NCI-H1048 (cell line): ENCODE results near the gene CHAC1.
A peak's percentile ranks its signal among the peaks of the same experiment; 100 is the strongest.
"Not testable (repeated sequence)": the region's sequence is repeated elsewhere in the genome, so short reads cannot be mapped to it uniquely, and the experiment has no call there.

Source experiments
- DNase-seq: peaks from one replicate; lab custom pipeline; 2025; lab: John Stamatoyannopoulos, UW

Gene CHAC1

GRCh38 chr15:40937762-40938535 is 15.3 kb upstream of the CHAC1 start:
- DNase-seq = no peak

DNA sequence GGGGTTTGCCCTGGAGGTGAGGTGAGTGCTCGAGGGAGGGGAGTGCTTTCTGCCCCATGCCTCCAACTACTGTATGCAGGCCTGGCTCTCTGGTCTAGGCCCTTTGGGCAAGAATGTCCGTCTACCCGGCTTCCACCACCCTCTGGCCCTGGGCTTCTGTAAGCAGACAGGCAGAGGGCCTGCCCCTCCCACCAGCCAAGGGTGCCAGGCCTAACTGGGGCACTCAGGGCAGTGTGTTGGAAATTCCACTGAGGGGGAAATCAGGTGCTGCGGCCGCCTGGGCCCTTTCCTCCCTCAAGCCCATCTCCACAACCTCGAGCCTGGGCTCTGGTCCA is 14.8 kb upstream of the CHAC1 start:
- DNase-seq = no peak

- no peak for DNase-seq
These were observed 12.9 kb upstream of the CHAC1 start for GRCh38 chr15:40940296-40940801.

- no peak for DNase-seq
These were observed 12.2 kb upstream of the CHAC1 start for GRCh38 chr15:40941068-40941527.

DNA sequence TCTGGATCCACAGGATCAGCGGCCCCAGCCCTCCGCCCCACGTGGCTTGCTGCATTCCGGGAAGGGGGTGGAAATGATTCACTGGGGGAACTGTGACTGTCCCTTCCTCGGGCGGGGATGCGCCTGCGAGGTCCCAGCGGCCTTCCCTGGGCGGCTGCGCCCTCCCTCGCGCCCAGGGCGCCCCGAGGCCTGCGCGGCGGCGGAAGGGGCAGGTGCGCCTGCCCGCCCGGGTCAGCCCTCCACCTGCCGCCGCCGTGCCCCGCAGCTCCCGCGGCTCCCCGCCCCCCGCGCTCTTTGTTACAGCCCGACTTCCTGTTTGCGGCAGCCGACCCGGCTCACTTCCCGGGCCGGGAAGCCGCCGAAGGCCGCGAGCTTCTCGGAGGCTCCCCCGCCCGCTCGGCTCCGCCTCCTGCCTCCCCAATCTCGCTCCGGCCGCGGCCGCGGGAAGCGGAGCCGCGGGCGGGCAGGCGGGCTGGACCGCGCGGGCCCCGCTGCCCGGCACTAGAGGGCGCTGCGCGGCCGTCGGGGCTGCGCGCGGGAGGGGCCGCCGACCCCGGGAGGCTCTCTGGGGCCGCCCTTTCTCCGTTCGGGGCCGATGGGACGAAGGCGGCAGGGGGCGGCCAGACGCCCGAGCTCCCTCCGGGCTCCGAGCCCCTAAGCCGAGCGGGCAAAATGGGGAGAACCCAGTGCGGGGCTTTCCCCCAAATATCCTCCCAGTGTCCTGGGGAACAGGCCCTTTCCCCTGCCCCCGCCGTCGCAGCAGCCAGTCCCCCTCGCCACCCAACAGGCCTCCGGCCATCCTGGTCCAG is 11.5 kb upstream of the CHAC1 start:
- peak; percentile 44 for DNase-seq

GRCh38 chr15:40942337-40942854 is 10.9 kb upstream of the CHAC1 start:
- DNase-seq = no peak

DNA sequence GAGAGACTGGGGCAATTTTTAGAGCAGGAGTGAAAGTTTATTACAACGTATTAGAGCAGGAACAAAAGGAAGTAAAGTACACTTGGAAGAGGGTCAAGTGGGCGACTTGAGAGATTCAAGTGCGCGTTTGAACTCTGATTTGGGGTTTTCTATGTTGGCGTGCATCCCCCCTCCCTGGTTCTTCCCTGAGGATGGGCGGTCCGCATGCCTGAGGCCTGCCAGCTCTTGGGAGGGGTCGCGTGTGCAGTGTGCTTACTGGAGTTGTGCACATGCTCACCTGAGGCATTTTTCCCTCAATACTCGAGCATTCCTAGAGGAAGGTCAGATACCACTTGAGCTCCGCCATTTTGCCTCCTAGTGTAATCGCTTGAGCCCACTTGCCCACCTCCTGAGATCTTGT is 10.4 kb upstream of the CHAC1 start:
- no peak for DNase-seq

GRCh38 chr15:40943764-40944365 is 9.4 kb upstream of the CHAC1 start:
- no peak for DNase-seq

- DNase-seq = no peak
These were observed 8.6 kb upstream of the CHAC1 start for GRCh38 chr15:40944510-40945296.

GRCh38 chr15:40948706-40949473 is 4.4 kb upstream of the CHAC1 start:
- DNase-seq = no peak

GRCh38 chr15:40949756-40950207 is 3.5 kb upstream of the CHAC1 start:
- no peak for DNase-seq

DNA sequence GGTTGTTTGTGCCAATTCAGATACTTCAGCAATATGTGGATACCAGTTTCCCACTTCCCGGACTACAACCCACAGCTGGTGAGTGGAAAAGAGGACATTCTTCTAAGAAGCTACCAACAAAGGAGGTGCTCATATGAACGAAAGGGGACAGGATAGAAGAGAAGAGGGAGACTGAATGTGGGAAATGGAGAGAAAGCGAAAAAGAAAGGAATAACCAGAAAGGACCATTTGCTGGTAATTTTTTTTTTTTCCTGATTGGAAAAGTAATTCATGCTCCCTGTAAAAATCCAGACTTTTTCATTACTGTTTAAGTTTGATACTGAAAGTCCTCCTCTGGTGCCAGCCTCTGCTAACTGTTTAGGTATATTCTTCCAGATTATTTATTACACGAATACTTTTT is 1.5 kb upstream of the CHAC1 start:
- no peak for DNase-seq

GRCh38 chr15:40952301-40952900 is 870 bp upstream of the CHAC1 start:
- DNase-seq = no peak

DNA sequence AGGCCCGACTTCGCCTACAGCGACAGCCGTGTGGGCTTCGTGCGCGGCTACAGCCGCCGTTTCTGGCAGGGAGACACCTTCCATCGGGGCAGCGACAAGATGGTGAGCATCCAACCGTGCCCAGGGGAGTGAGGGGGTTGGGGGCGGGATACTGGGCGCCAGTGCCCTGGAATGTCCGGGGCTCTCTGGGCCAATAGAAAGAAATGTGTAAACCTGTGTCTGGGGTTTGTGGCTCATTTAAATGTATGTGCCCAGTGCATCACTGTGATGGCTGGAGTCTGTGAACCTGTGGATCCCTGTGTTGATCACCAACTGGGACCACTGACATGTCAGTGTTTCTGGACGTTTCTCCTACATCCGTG is 423 bp downstream of the CHAC1 start:
- no peak for DNase-seq

GRCh38 chr15:40954158-40954848 is 1.0 kb downstream of the CHAC1 start:
- DNase-seq = not testable (repeated sequence)

GRCh38 chr15:40955141-40955903 is 2.1 kb downstream of the CHAC1 start:
- DNase-seq = no peak

DNA sequence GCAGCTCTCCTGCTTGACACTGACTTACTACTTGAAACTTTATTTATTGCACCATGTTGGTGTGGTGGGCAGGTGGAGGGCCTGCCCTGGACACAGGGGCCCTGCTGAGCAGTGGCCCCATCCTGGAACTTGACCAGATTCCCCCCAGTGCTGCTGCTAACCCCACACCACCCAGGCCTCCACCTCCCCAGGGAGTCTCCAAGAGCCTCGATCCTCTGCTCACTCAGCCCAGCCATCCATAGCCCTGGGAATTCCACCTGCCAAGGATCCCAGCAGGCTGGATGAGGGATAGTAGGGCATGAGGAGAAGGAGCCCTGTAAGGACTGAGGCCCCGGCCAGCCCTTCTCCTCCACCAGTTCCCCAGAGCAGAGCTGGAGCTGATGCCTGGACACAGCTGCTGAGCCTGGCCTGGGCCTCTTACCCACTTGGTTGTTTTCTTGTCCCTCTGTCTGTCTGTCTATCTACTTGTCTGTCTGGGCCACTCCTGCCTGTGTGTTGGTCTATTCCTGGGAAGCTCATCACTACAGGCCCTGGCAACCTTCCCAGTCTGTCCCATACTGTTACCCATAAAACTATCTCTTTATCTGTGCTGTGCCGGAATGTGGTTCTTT is 2.8 kb downstream of the CHAC1 start:
- DNase-seq = no peak

- DNase-seq = no peak
These were observed 3.3 kb downstream of the CHAC1 start for GRCh38 chr15:40956541-40956982.
